Stimulated activated CD4-positive, alpha-beta T cell treated with anti-CD3 and anti-CD28 coated beads, Interleukin-4, amount 100 ng/mL, for 48 hours (primary cell): ENCODE data around the gene PDE4B.

Source experiments
- DNase-seq, 2 donors: peaks; one replicate each; pipeline ENCODE4 v3.0.0-alpha.2; 2020; ENCODE audit warnings: low read depth in 2 of 2

PDE4B gene

GRCh38 chr1:66240491-66241484 lies 448.1 kb downstream of the PDE4B start:
- no peak for DNase-seq

GRCh38 chr1:66242646-66243547 lies 450.2 kb downstream of the PDE4B start:
- DNase-seq = peak; percentile 66 to 74

- DNase-seq = no peak
Observed at GRCh38 chr1:66243548-66244130, 450.9 kb downstream of the PDE4B start.

- no peak for DNase-seq
Observed at GRCh38 chr1:66244429-66244828, 451.7 kb downstream of the PDE4B start.

GRCh38 chr1:66245691-66246090 lies 453.0 kb downstream of the PDE4B start:
- no peak for DNase-seq

GRCh38 chr1:66246351-66247269 lies 453.9 kb downstream of the PDE4B start:
- DNase-seq = no peak

GRCh38 chr1:66247415-66248208 lies 454.9 kb downstream of the PDE4B start:
- DNase-seq = peak; percentile 22 to 44

- no peak for DNase-seq
Observed at GRCh38 chr1:66248257-66248656, 455.6 kb downstream of the PDE4B start.

- DNase-seq = no peak
Observed at GRCh38 chr1:66248746-66249145, 456.1 kb downstream of the PDE4B start.

- no peak for DNase-seq
Observed at GRCh38 chr1:66250075-66250474, 457.4 kb downstream of the PDE4B start.

- no peak for DNase-seq
Observed at GRCh38 chr1:66250478-66250877, 457.8 kb downstream of the PDE4B start.

GRCh38 chr1:66251546-66251945 lies 458.9 kb downstream of the PDE4B start:
- no peak for DNase-seq

GRCh38 chr1:66253330-66253921 lies 460.7 kb downstream of the PDE4B start:
- DNase-seq = no peak

GRCh38 chr1:66254785-66255184 lies 462.1 kb downstream of the PDE4B start:
- DNase-seq = no peak

GRCh38 chr1:66256629-66257572 lies 464.2 kb downstream of the PDE4B start:
- DNase-seq = no peak

- no peak for DNase-seq
Observed at GRCh38 chr1:66258404-66259105, 465.9 kb downstream of the PDE4B start.

- DNase-seq = no peak
Observed at GRCh38 chr1:66261364-66261763, 468.7 kb downstream of the PDE4B start.
